HFFc6 (cell line): ENCODE results near the gene RAB33A. TPM values are rescaled to one million over a fixed set of nuclear protein-coding genes. Genes with fewer than 3 reads are reported as not detected.
"Not testable (repeated sequence)": the region's sequence is repeated elsewhere in the genome, so short reads cannot be mapped to it uniquely, and the experiment has no call there.

ENCODE experiments used
- DNase-seq: peaks from one replicate; pipeline ENCODE4 v3.0.0-alpha.2; 2018
- H3K27ac Mint-ChIP-seq: 2 replicates; pipeline ENCODE4 v1.8.0; 2020; ENCODE audit warnings: mild to moderate bottlenecking, mixed read lengths
- H3K27me3 Mint-ChIP-seq: 2 replicates; pipeline ENCODE4 v1.8.0; 2021; ENCODE audit warnings: mild to moderate bottlenecking, moderate library complexity, mixed read lengths; ENCODE audit not compliant: insufficient read depth
- H3K36me3 Mint-ChIP-seq: 2 replicates; pipeline ENCODE4 v1.8.0; 2021; ENCODE audit warnings: low read depth, mixed read lengths
- H3K4me1 Mint-ChIP-seq: 2 replicates; pipeline ENCODE4 v1.8.0; 2020; ENCODE audit warnings: low read depth, mixed read lengths
- H3K4me3 Mint-ChIP-seq: 2 replicates; pipeline ENCODE4 v1.8.0; 2020; ENCODE audit warnings: mild to moderate bottlenecking, moderate library complexity, mixed read lengths
- H3K9me3 Mint-ChIP-seq: 2 replicates; pipeline ENCODE4 v1.8.0; 2020; ENCODE audit warnings: mild to moderate bottlenecking, mixed read lengths
- total RNA-seq, 6 experiments: library from RNA; stranded (reverse); fragmentation: NEBNext Ultra II Directional; extraction: Animal tissue kit (Norgen Biotek cat#: 25700); gene quantifications; 2 replicates in 1 of 6; 3 replicates in 5 of 6; pipeline ENCODE4 v1.2.3, GENCODE V29; 2021
- TF ChIP-seq, protein P1 (sequence below): fragments of 200-600 bp; sonication (generic); IDR thresholded peaks from 2 replicates; pipeline ENCODE4 v1.5.0; 2021; ENCODE audit warnings: antibody characterized with exemption, mild to moderate bottlenecking

The RAB33A gene
- total RNA-seq, 6 experiments from 2014 or later = 0.17 to 0.66 (median 0.44) TPM

DNA sequence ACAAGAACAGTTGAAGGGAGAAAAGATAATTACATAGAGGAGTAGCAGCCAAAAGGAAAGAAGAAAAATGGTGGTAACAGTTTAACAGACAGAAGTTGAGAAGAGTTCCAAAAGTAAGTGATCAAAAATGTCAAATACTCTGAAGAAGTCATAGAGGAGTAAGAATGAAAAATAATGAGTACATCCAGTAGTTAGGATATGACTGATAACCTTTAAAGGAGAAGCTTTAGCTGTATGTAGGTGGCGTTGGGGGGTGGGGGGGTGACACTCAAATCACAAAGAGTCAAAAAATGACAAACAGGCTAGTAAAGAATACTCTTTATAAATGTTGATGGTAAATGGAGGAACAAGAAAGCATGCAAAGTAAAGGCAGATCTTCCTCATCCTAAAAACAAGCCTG is 40.6 kb downstream of the RAB33A start:
- H3K27ac Mint-ChIP-seq = no peak overlapping the region

DNA sequence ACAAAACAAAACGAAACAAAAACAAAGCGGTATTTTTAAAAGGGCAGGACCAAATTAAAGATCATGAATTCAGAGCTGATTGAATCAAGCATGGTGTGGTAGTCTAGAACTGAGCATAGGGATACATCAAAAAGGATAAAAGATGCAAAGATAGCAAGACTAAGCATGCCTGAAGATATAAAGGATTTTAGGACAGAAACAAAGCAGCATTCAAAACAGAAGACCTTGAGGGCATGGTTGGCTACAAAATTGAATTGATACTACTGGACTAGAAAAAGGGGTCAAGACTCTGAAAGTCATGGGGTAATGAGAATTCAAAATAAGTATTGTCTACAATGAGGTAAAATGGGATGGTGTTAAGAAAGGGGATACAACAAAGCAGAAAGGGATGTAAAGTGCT is 41.6 kb downstream of the RAB33A start:
- no peaks in the 10 kb centered on the region for H3K27me3 Mint-ChIP-seq
- peaks cover 26% of the 10 kb centered on the region for H3K36me3 Mint-ChIP-seq
- TF ChIP-seq, protein P1, sequence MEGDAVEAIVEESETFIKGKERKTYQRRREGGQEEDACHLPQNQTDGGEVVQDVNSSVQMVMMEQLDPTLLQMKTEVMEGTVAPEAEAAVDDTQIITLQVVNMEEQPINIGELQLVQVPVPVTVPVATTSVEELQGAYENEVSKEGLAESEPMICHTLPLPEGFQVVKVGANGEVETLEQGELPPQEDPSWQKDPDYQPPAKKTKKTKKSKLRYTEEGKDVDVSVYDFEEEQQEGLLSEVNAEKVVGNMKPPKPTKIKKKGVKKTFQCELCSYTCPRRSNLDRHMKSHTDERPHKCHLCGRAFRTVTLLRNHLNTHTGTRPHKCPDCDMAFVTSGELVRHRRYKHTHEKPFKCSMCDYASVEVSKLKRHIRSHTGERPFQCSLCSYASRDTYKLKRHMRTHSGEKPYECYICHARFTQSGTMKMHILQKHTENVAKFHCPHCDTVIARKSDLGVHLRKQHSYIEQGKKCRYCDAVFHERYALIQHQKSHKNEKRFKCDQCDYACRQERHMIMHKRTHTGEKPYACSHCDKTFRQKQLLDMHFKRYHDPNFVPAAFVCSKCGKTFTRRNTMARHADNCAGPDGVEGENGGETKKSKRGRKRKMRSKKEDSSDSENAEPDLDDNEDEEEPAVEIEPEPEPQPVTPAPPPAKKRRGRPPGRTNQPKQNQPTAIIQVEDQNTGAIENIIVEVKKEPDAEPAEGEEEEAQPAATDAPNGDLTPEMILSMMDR = no peak
- no peak overlapping the region for H3K27ac Mint-ChIP-seq
- DNase-seq = no peak
- no peak overlapping the region for H3K4me3 Mint-ChIP-seq
- no peaks in the 10 kb centered on the region for H3K9me3 Mint-ChIP-seq
- no peaks in the 10 kb centered on the region; the same call in 1 of the 2 replicates for H3K4me1 Mint-ChIP-seq

More for the DNA sequence above, 40.6 kb downstream of the RAB33A start:
- TF ChIP-seq, protein P1 = no peak
- Mint-ChIP-seq H3K4me1 (no peaks in the 10 kb centered on the region; the same call in 1 of the 2 replicates), H3K4me3 (no peak overlapping the region), H3K27me3 (no peaks in the 10 kb centered on the region), H3K36me3 (peaks cover 26% of the 10 kb centered on the region), H3K9me3 (no peaks in the 10 kb centered on the region)
- no peak for DNase-seq

DNA sequence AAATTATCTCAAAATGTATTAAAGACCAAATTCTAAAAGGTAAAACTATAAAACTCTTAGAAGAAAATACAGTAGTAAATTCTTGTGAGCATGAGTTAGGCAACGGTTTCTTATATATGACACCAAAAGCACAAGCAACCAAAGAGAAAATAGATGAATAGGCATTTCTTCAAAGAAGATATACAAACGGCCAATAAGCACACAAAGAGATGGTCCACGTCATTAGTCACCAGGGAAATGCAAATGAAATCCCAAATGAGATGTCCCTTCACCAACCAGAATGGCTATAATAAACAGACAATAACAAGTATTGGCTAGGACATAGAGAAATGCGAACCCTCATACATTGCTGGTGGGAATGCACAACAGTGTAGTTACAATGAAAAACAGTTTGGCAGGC is 44.6 kb downstream of the RAB33A start:
- H3K36me3 Mint-ChIP-seq = peaks cover 22% of the 10 kb centered on the region
- no peak overlapping the region for H3K4me3 Mint-ChIP-seq
- H3K27ac Mint-ChIP-seq = no peak overlapping the region; the same call in 1 of the 2 replicates
- no peaks in the 10 kb centered on the region; the same call in 1 of the 2 replicates for H3K4me1 Mint-ChIP-seq
- peak; percentile 41 for DNase-seq
- H3K27me3 Mint-ChIP-seq = no peaks in the 10 kb centered on the region
- H3K9me3 Mint-ChIP-seq = no peaks in the 10 kb centered on the region
- TF ChIP-seq, protein P1 = no peak

DNA sequence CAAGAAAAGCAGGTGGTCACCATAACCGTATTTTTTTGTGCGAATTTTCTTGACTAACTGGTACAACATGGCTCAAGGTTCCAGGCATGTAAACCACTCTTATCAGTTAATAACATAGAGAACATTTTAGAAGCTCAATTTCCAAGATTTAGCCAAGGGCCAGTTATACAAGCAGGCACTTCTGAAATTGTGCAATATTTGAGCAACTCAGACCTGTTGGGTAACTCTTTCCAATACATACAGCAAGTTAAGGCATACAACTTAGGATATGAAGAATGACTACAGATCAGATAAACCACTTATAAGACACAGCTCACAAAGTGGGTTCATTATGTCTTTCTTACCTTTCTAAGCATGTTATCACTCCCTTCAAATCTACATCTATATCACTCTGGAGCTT is 53.0 kb downstream of the RAB33A start:
- no peak overlapping the region for H3K4me3 Mint-ChIP-seq
- H3K27ac Mint-ChIP-seq = no peak overlapping the region
- no peak for DNase-seq
- TF ChIP-seq, protein P1 = no peak
- 0 out of 2 replicates have a peak, but pooled peaks cover 4% of the 10 kb centered on the region for H3K36me3 Mint-ChIP-seq
- H3K9me3 Mint-ChIP-seq = no peaks in the 10 kb centered on the region
- peaks cover 2% of the 10 kb centered on the region; the same call in 1 of the 2 replicates for H3K27me3 Mint-ChIP-seq
- H3K4me1 Mint-ChIP-seq = no peaks in the 10 kb centered on the region

DNA sequence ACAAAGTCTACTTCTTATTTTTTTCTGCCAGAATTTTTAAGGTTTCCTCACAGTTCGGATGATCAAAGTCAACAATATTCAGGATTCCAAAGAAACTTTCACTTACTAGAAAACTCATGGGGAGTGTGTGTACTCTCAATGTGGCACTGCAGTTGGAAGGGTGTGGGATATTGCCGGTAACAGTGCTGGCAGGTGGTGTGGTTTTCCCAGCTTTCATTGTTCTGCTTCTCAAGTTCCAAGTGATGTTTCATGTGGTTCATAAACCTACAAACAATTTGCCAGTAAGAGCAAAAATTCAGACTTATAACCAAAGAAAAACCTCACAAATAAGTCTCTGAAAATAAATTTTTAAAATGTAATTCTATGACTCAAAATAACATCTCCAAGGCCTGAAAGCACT is 57.1 kb downstream of the RAB33A start:
- Mint-ChIP-seq H3K27ac (no peak overlapping the region), H3K9me3 (no peaks in the 10 kb centered on the region), H3K4me1 (no peaks in the 10 kb centered on the region), H3K27me3 (no peaks in the 10 kb centered on the region), H3K4me3 (no peak overlapping the region), H3K36me3 (peaks cover 8% of the 10 kb centered on the region; the same call in 1 of the 2 replicates)
- TF ChIP-seq, protein P1 = no peak
- no peak for DNase-seq

DNA sequence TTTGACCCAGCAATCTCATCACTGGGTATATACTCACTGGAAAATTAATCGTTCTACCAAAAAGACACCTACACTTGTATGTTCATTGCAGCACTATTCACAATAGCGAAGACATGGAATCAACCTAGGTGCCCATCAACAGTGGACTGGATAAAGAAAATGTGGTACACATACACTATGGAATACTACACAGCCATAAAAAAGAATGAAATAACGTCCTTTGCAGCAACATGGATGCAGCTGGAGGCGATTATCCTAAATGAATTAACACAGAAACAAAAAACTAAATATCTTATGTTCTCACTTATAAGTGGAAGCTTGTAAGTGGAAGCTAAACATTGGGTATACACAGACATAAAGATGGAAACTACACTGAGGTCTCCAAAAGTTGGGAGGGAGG is 59.4 kb downstream of the RAB33A start:
- not testable (repeated sequence) for H3K9me3 Mint-ChIP-seq, DNase-seq, H3K4me1 Mint-ChIP-seq, H3K36me3 Mint-ChIP-seq, H3K27me3 Mint-ChIP-seq, H3K27ac Mint-ChIP-seq, H3K4me3 Mint-ChIP-seq

Other genes starting within 250 kb of the RAB33A start
- gene BCORL1, start 189.3 kb upstream of the RAB33A start, total RNA-seq = 10 to 100 TPM; 13.3 to 18.3 (median 14.8) TPM
- gene ELF4, start 61.5 kb upstream of the RAB33A start, total RNA-seq = 10 to 100 TPM; 21.9 to 35.9 (median 31.4) TPM
- gene AIFM1, start 6.1 kb upstream of the RAB33A start, total RNA-seq = 10 to 100 TPM; 31.9 to 39.5 (median 33.8) TPM
- gene ZNF280C, start 96.9 kb downstream of the RAB33A start, total RNA-seq = 1 to 10 TPM; 5.6 to 7.1 (median 6.6) TPM
- gene SLC25A14, start 168.0 kb downstream of the RAB33A start, total RNA-seq = 10 to 100 TPM; 10.9 to 16.4 (median 13.2) TPM
- gene GPR119, start 213.7 kb downstream of the RAB33A start, total RNA-seq = not detected
- 10 to 100 TPM; 16.3 to 20.7 (median 18.3) TPM for gene RBMX2, start 230.0 kb downstream of the RAB33A start, total RNA-seq